K562 (cell line): Measurements from ENCODE around the gene GAL. TPM values are rescaled to one million over a fixed set of nuclear protein-coding genes. Genes with fewer than 3 reads are reported as not detected.

ENCODE experiments used
- ATAC-seq: fragments of 200-7000 bp; cut with Tn5 transposase; 3 replicates; pipeline ENCODE4 v1.9.1; 2020; ENCODE audit warnings: moderate library complexity
- BruUV-seq: library from RNA; stranded (reverse); fragments of 400-500 nt; replicated peaks from 2 replicates; lab custom pipeline; 2021; lab: Mats Ljungman, UMichigan
- CTCF ChIA-PET: fragments of 300-600 bp; formaldehyde crosslinking; extraction: SDS; loops from one replicate; lab custom pipeline; 2021; ENCODE audit warnings: low intra/inter-chr PET ratio; lab: Yijun Ruan, JAX
- POLR2A ChIA-PET: fragments of 300-600, 350-650 bp; sonication (Branson Sonifier 250); formaldehyde crosslinking; extraction: SDS; loops from one replicate; lab custom pipeline; 2021; ENCODE audit warnings: antibody characterized with exemption, inconsistent platforms; lab: Yijun Ruan, JAX
- DNase-seq, 4 experiments: peaks; one replicate each; pipeline versions ENCODE4 v3.0.0 to v3.0.0-alpha.2; 2011 to 2018; ENCODE audit warnings: low spot score in 3 of 4, mixed read lengths in 3 of 4; ENCODE audit errors: extremely low read depth in 1 of 4
- FAIRE-seq: peaks from 2 replicates; lab custom pipeline; 2011; peaks lifted over from hg19 to GRCh38; lab: Jason Lieb, UNC
- H2AFZ ChIP-seq: 2 replicates; pipeline ENCODE4 v1.6.0; 2011; ENCODE audit warnings: low read depth, low read length, control low read depth, inconsistent platforms
- H3K27ac ChIP-seq: fragments of 200-600 bp; 3 replicates; pipeline ENCODE4 v1.8.0; 2011; ENCODE audit warnings: low read depth, mild to moderate bottlenecking, control low read depth, inconsistent platforms, low read length, moderate library complexity, mixed read lengths; ENCODE audit errors: extremely low read depth
- H3K27me3 ChIP-seq, 2 experiments: fragments of 300-600 bp in 1 of 2; 2 replicates in 1 of 2; 3 replicates in 1 of 2; pipeline versions ENCODE4 v1.6.0 to v1.8.0; 2011; ENCODE audit warnings: inconsistent platforms in 2 of 2, low read length in 2 of 2, mild to moderate bottlenecking in 1 of 2, mixed read lengths in 1 of 2, moderate library complexity in 1 of 2; ENCODE audit not compliant: control insufficient read depth in 2 of 2, insufficient read depth in 2 of 2
- H3K36me3 ChIP-seq: fragments of 300-600 bp; 3 replicates; pipeline ENCODE4 v1.8.0; 2011; ENCODE audit warnings: mild to moderate bottlenecking, low read length, inconsistent platforms; ENCODE audit not compliant: control insufficient read depth, insufficient read depth
- H3K4me1 ChIP-seq, 2 experiments: fragments of 200-600 bp in 1 of 2; replicated peaks in 1 of 2; 2 replicates in 1 of 2; 3 replicates in 1 of 2; pipeline versions ENCODE4 v1.5.1 to v1.8.0; 2011; ENCODE audit warnings: inconsistent platforms in 2 of 2, low read length in 2 of 2, mild to moderate bottlenecking in 1 of 2, mixed read lengths in 1 of 2, moderate library complexity in 1 of 2; ENCODE audit not compliant: control insufficient read depth in 2 of 2, insufficient read depth in 2 of 2
- H3K4me2 ChIP-seq: 2 replicates; pipeline ENCODE4 v1.6.1; 2011; ENCODE audit warnings: low read length, control low read depth, inconsistent platforms, mixed read lengths; ENCODE audit not compliant: insufficient read depth
- H3K4me3 ChIP-seq: fragments of 200-600 bp; sonication (generic), shearing (Covaris generic); 2 replicates; pipeline ENCODE4 v1.5.1; 2016; ENCODE audit warnings: control low read depth, inconsistent platforms
- H3K79me2 ChIP-seq: fragments of 200-600 bp; 3 replicates; pipeline ENCODE4 v1.8.0; 2011; ENCODE audit warnings: low read length, inconsistent platforms; ENCODE audit not compliant: control insufficient read depth, insufficient read depth
- H3K9ac ChIP-seq, 2 experiments: 2 replicates each; pipeline versions ENCODE4 v1.6.0 to v1.6.1; 2011; ENCODE audit warnings: low read depth in 2 of 2, low read length in 2 of 2, control low read depth in 1 of 2, inconsistent platforms in 1 of 2, mild to moderate bottlenecking in 1 of 2, mixed read lengths in 1 of 2; ENCODE audit not compliant: insufficient read depth in 1 of 2
- H3K9me1 ChIP-seq: one replicate; pipeline ENCODE4 v1.6.0; 2011; ENCODE audit warnings: inconsistent platforms, mild to moderate bottlenecking, low read length, moderate library complexity; ENCODE audit not compliant: control insufficient read depth, insufficient read depth
- H3K9me3 ChIP-seq: replicated peaks from 2 replicates; pipeline ENCODE4 v1.5.1; 2011; ENCODE audit warnings: low read depth, low read length, inconsistent platforms; ENCODE audit not compliant: control insufficient read depth, insufficient read depth
- H4K20me1 ChIP-seq: replicated peaks from 2 replicates; pipeline ENCODE4 v1.6.1; 2011; ENCODE audit warnings: low read length, inconsistent platforms, mixed read lengths; ENCODE audit not compliant: control insufficient read depth, insufficient read depth
- ELF1 ChIP-seq: fragments of 200-800 bp; sonication (Bioruptor generic); IDR thresholded peaks from 2 replicates; pipeline ENCODE4 v1.6.1; 2016; ENCODE audit warnings: missing genetic modification characterization, missing compliant biosample characterization
- FOXK2 ChIP-seq, 2 experiments: fragments of 450-650 bp; IDR thresholded peaks in 1 of 2; conservative IDR thresholded peaks in 1 of 2; 2 replicates each; pipeline ENCODE4 v1.6.1; 2016; ENCODE audit warnings: low read depth in 2 of 2, mild to moderate bottlenecking in 1 of 2
- JUN ChIP-seq, 2 experiments: sonication (generic) in 1 of 2; formaldehyde crosslinking in 1 of 2; IDR thresholded peaks; 2 replicates each; pipeline versions ENCODE4 v1.6.1 to v1.8.0; 2012 to 2022; ENCODE audit warnings: borderline replicate concordance in 2 of 2, mild to moderate bottlenecking in 2 of 2, improper control_type of control experiment in 1 of 2, low read depth in 1 of 2, low read length in 1 of 2, missing genetic modification reagents in 1 of 2
- KLF1 ChIP-seq: fragments of 450-650 bp; IDR thresholded peaks from 2 replicates; pipeline ENCODE4 v1.6.1; 2016; ENCODE audit warnings: missing genetic modification characterization, missing compliant biosample characterization
- MCM5 ChIP-seq: fragments of 450-650 bp; IDR thresholded peaks from 2 replicates; pipeline ENCODE4 v1.6.1; 2016; ENCODE audit warnings: low read depth
- NFE2L1 ChIP-seq: fragments of 450-650 bp; IDR thresholded peaks from 2 replicates; pipeline ENCODE4 v1.6.1; 2016; ENCODE audit warnings: missing genetic modification characterization, low read depth, mild to moderate bottlenecking, missing compliant biosample characterization, moderate library complexity, borderline replicate concordance
- NUFIP1 ChIP-seq: fragments of 450-650 bp; IDR thresholded peaks from 2 replicates; pipeline ENCODE4 v1.6.1; 2018; ENCODE audit not compliant: partially characterized antibody
- POLR2B ChIP-seq: fragments of 450-650 bp; IDR thresholded peaks from 2 replicates; pipeline ENCODE4 v1.6.1; 2018; ENCODE audit warnings: low read depth; ENCODE audit not compliant: partially characterized antibody
- RBM15 ChIP-seq: fragments of 200-400 bp; formaldehyde crosslinking; IDR thresholded peaks from 2 replicates; pipeline ENCODE4 v1.6.1; 2018; ENCODE audit warnings: mild to moderate bottlenecking, low read length, moderate library complexity; ENCODE audit not compliant: insufficient read depth
- RHOXF2B ChIP-seq: fragments of 250-450 bp; sonication (Bioruptor Pico); conservative IDR thresholded peaks from 2 replicates; pipeline ENCODE4 v1.5.1; 2021
- SOX6 ChIP-seq: fragments of 450-650 bp; IDR thresholded peaks from 2 replicates; pipeline ENCODE4 v1.6.1; 2014; ENCODE audit warnings: mild to moderate bottlenecking
- U2AF2 ChIP-seq: fragments of 200-400 bp; formaldehyde crosslinking; optimal IDR thresholded peaks from 2 replicates; pipeline ENCODE3; 2017; ENCODE audit warnings: low read depth, mild to moderate bottlenecking, low read length
- ZNF41 ChIP-seq: fragments of 250-450 bp; sonication (Bioruptor Pico); conservative IDR thresholded peaks from 2 replicates; pipeline ENCODE4 v1.4.0; 2020; ENCODE audit warnings: mild to moderate bottlenecking
- ZNF644 ChIP-seq: fragments of 200-800 bp; sonication (Bioruptor generic); IDR thresholded peaks from 2 replicates; pipeline ENCODE4 v1.6.1; 2016; ENCODE audit warnings: low read depth, missing genetic modification characterization, missing compliant biosample characterization
- ZNF699 ChIP-seq: fragments of 250-450 bp; sonication (Bioruptor Pico); IDR thresholded peaks from 2 replicates; pipeline ENCODE4 v1.8.0; 2021; ENCODE audit warnings: mild to moderate bottlenecking, moderate library complexity; ENCODE audit not compliant: insufficient replicate concordance
- WGBS: fragments of 100-300 bp; shearing (Covaris generic); methylation state at CpG from one replicate; pipeline ENCODE4 v1.1.6; 2016; ENCODE audit warnings: low coverage, mixed read lengths; ENCODE audit not compliant: insufficient coverage; ENCODE audit errors: missing lambda C conversion rate; 5-methylcytosine and 5-hydroxymethylcytosine counted together
- in situ Hi-C: fragments of 300-500 bp; cut with MboI; formaldehyde crosslinking; loops from 4 replicates; pipeline ENCODE4 v1.15.0; 2018; ENCODE audit warnings: inconsistent platforms, mixed read lengths
- intact Hi-C: fragments of 100-400 bp; cut with micrococcal nuclease; formaldehyde crosslinking; loops from 2 replicates; pipeline ENCODE4 v1.14.2; 2022
- polyA plus RNA-seq, 8 experiments: library from polyadenylated mRNA; depleted of rRNA in 4 of 8; stranded (reverse) in 5 of 8; unstranded in 3 of 8; fragments of >200 nt; fragmentation: Nextera tagmentation in 2 of 8; fragmentation: Illumina TruSeq in 1 of 8; extraction: Ambion mirVana in 2 of 8; extraction: Trizol in 1 of 8; gene quantifications; 2 replicates each; pipeline versions ENCODE4 v1.2.1 to v1.2.3, GENCODE V29; 2011 to 2014; ENCODE audit warnings: inconsistent platforms in 1 of 8, missing spikeins in 1 of 8
- total RNA-seq, 7 experiments: library from RNA; depleted of rRNA in 6 of 7; stranded (reverse); fragments of >200 nt in 6 of 7; fragmentation: Illumina TruSeq in 2 of 7; extraction: Trizol in 2 of 7; gene quantifications; 2 replicates each; pipeline versions ENCODE4 v1.2.1 to v1.2.3, GENCODE V29; 2011 to 2021; ENCODE audit warnings: low replicate concordance in 1 of 7
- TF ChIP-seq, protein P1 (sequence below): sonication (generic); formaldehyde crosslinking; IDR thresholded peaks from 2 replicates; pipeline ENCODE4 v1.8.1; 2022; ENCODE audit warnings: missing genetic modification reagents

The GAL gene
- total and polyA plus RNA-seq, 9 of the 15 experiments (the other 6 are each of a cell fraction or from before 2014, with no cell fraction given): 10.6 to 119 (median 36.3) TPM

DNA sequence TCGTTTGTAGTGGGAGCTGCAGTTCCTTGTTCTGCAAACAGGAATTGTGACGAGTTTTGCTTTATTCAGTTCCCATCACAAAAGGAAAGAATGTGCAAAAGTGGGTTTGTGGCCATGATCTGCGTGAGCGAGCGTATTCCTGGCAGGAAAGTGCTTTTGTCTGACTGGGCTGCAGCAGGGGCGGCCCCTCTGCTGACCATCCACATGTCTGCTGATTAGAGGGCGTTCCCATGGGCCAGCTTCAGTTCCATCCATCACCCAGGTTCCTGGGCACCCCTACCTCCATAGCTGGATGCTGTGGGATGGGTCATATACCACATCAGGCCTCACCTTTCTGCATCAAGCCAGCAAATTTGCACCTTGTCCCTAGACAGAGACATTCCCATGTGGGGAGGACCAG lies 28.9 kb upstream of the GAL start:
- H3K4me2 ChIP-seq: no peak overlapping the region
- no peak overlapping the region for H3K4me3 ChIP-seq
- H3K27me3 ChIP-seq: peaks cover 59 to 97% of the 10 kb centered on the region in 2 experiments
- H3K79me2 ChIP-seq: no peaks in the 10 kb centered on the region
- no peak overlapping the region for H3K27ac ChIP-seq
- 0% methylated on average over 7 of the region's 7 CpGs for WGBS
- no TSS peak for BruUV-seq
- H4K20me1 ChIP-seq: 0 out of 2 replicates have a peak, but pooled peaks cover 14% of the 10 kb centered on the region
- POLR2A ChIA-PET: interaction anchor here (1.0 kb wide), 1 partner anchor 9 kb away, joined by 3 read pairs; no protein-coding TSS in a partner anchor
- no peaks in the 10 kb centered on the region for H3K9me3 ChIP-seq
- ATAC-seq: no peak
- no peaks in the 10 kb centered on the region for H3K36me3 ChIP-seq
- H3K9ac ChIP-seq: no peak overlapping the region
- intact Hi-C loops: no loop called here
- in situ Hi-C loops: no loop called here
- CTCF ChIA-PET: no interaction called here
- no peaks in the 10 kb centered on the region for H3K9me1 ChIP-seq
- no peak overlapping the region for H2AFZ ChIP-seq
- no peak for DNase-seq
- FAIRE-seq: no peak
- H3K4me1 ChIP-seq: peaks cover 0 to 13% of the 10 kb centered on the region in 2 experiments; a peak in 2 of 5 replicates
- no peak for TF ChIP-seq NUFIP1
- TF ChIP-seq POLR2B: no peak
- no peak for TF ChIP-seq ZNF644 (tag)
- TF ChIP-seq JUN (IDR thresholded peaks at IDR 0.05; ENCODE audit: borderline replicate concordance, low read depth, low read length): no peak
- TF ChIP-seq JUN (CRISPR knock-in tag; IDR thresholded peaks at IDR 0.05; ENCODE audit: borderline replicate concordance): no peak
- TF ChIP-seq NFE2L1 (tag): no peak
- no peak for TF ChIP-seq U2AF2
- TF ChIP-seq SOX6: no peak
- TF ChIP-seq ELF1 (tag): no peak
- TF ChIP-seq MCM5: no peak
- TF ChIP-seq ZNF699 (CRISPR knock-in tag): no peak
- no peak for TF ChIP-seq RHOXF2B (CRISPR knock-in tag)
- TF ChIP-seq KLF1 (tag): no peak
- no peak for TF ChIP-seq RBM15
- TF ChIP-seq ZNF41 (CRISPR knock-in tag): no peak
- TF ChIP-seq FOXK2 (conservative IDR thresholded peaks at IDR 0.05 in 1 of 2, IDR thresholded peaks at IDR 0.05 in 1 of 2; ENCODE audit: low read depth in 2 of 2): no peak
- TF ChIP-seq, protein P1, sequence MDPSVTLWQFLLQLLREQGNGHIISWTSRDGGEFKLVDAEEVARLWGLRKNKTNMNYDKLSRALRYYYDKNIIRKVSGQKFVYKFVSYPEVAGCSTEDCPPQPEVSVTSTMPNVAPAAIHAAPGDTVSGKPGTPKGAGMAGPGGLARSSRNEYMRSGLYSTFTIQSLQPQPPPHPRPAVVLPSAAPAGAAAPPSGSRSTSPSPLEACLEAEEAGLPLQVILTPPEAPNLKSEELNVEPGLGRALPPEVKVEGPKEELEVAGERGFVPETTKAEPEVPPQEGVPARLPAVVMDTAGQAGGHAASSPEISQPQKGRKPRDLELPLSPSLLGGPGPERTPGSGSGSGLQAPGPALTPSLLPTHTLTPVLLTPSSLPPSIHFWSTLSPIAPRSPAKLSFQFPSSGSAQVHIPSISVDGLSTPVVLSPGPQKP: no peak
